T-helper 2 cell treated with Interferon-gamma antibody and Interleukin-4, amounts not matched to agents 5 μg/mL and 100 μg/mL, for 36 hours (primary cell): Measurements from ENCODE around the gene ZNF106.
A peak's percentile ranks its signal among the peaks of the same experiment; 100 is the strongest.

Experiments used
- DNase-seq: peaks from one replicate; pipeline ENCODE4 v3.0.0; 2021; ENCODE audit warnings: low spot score
- H3K27ac Mint-ChIP-seq: one replicate; pipeline ENCODE4 v1.8.0; 2021; ENCODE audit warnings: mild to moderate bottlenecking, mixed read lengths
- H3K27me3 Mint-ChIP-seq: one replicate; pipeline ENCODE4 v1.8.0; 2021; ENCODE audit warnings: low read depth, mixed read lengths
- H3K36me3 Mint-ChIP-seq: one replicate; pipeline ENCODE4 v1.8.0; 2021; ENCODE audit warnings: low read depth, mixed read lengths
- H3K4me1 Mint-ChIP-seq: one replicate; pipeline ENCODE4 v1.8.0; 2021; ENCODE audit warnings: low read depth, mixed read lengths
- H3K4me3 Mint-ChIP-seq: one replicate; pipeline ENCODE4 v1.8.0; 2022; ENCODE audit warnings: mild to moderate bottlenecking, moderate library complexity, mixed read lengths
- H3K9me3 Mint-ChIP-seq: one replicate; pipeline ENCODE4 v1.8.0; 2021; ENCODE audit warnings: mixed read lengths

The ZNF106 gene

DNA sequence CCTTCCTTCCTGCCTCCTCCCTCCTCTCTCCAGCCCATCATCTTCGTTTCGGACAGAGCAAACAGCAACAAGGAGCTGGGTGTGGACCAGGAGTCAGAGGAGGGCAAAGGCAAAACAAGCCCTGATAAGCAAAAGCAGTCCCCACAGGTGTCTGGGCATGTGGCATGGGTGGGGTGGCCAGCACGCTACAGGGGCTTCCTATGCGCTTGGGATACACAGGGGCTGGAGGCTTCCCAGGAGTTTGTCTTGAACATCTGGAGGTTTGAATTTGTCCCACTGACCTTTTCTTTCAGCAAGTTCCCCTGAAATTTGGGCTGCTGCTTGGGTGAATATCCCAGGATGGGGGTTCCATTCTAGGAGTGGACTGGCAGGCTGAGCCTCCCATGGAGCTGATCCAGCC is 82.8 kb downstream of the ZNF106 start:
- Mint-ChIP-seq H3K27me3 (no peaks in the 10 kb centered on the region), H3K9me3 (no peaks in the 10 kb centered on the region), H3K27ac (no peak overlapping the region), H3K4me1 (peaks cover under 1% of the 10 kb centered on the region), H3K4me3 (no peak overlapping the region), H3K36me3 (peaks cover 6% of the 10 kb centered on the region)
- DNase-seq: no peak

DNA sequence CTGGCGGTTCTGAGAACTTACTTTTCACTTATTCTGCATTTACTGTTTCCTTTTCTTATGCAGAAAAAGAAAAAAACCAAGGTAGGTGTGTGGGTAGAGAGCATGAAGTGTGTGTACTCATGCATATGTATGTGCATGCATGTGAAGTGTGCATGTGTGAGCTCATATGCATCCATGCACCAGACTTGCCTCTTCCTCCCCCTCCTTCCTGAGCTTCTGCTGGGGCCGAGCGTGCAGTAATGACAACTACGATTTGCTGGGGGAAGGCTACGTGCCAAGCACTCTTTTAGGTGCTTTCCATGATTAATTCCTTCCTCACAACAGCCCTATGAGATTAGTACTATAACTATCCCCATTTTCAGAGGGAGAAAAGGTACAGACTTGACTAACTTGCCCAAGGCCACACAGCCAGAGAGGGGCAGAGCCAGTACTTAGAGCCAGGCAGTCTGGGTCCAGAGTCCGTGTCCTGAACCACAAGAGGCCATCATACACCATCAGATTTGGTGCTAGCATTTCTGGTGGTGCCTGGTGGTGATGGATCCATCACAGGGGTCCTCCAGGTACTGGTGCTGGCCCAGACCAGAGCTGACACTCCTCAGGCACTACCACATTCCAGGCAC is 85.0 kb downstream of the ZNF106 start:
- Mint-ChIP-seq H3K9me3 (no peaks in the 10 kb centered on the region), H3K27ac (no peak overlapping the region), H3K4me3 (no peak overlapping the region), H3K27me3 (no peaks in the 10 kb centered on the region), H3K36me3 (peaks cover 2% of the 10 kb centered on the region), H3K4me1 (peaks cover 3% of the 10 kb centered on the region)
- DNase-seq: no peak

- H3K4me3 Mint-ChIP-seq: no peak overlapping the region
- no peaks in the 10 kb centered on the region for H3K36me3 Mint-ChIP-seq
- no peaks in the 10 kb centered on the region for H3K9me3 Mint-ChIP-seq
- DNase-seq: no peak
- peaks cover 3% of the 10 kb centered on the region for H3K4me1 Mint-ChIP-seq
- no peak overlapping the region for H3K27ac Mint-ChIP-seq
- no peaks in the 10 kb centered on the region for H3K27me3 Mint-ChIP-seq
These were observed 86.3 kb downstream of the ZNF106 start for GRCh38 chr15:42404461-42405235.

DNA sequence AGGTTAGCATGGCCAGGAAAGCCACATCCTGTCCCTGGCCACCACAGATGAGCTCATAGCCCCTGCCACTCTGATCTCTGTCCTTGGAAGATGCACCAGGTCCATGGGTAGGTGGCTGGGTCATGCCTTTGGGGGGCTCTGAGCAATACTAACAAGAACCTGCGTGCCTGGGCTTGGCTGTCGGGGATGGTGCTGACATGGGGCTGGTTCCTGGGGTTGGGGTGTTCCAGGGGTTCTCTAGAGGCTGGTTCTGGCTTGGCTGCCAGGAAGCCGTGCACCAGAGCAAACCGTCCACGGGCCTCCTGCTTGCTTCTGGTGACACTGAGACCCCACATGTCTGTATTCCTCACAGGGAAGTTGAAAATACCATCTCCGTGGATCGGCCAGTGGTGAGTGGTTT is 87.6 kb downstream of the ZNF106 start:
- H3K36me3 Mint-ChIP-seq: no peaks in the 10 kb centered on the region
- H3K27me3 Mint-ChIP-seq: no peaks in the 10 kb centered on the region
- no peak overlapping the region for H3K4me3 Mint-ChIP-seq
- H3K27ac Mint-ChIP-seq: no peak overlapping the region
- DNase-seq: no peak
- peaks cover 3% of the 10 kb centered on the region for H3K4me1 Mint-ChIP-seq
- H3K9me3 Mint-ChIP-seq: no peaks in the 10 kb centered on the region

GRCh38 chr15:42402455-42403205 is 88.3 kb downstream of the ZNF106 start:
- no peaks in the 10 kb centered on the region for H3K36me3 Mint-ChIP-seq
- no peak for DNase-seq
- no peaks in the 10 kb centered on the region for H3K9me3 Mint-ChIP-seq
- no peak overlapping the region for H3K27ac Mint-ChIP-seq
- no peaks in the 10 kb centered on the region for H3K27me3 Mint-ChIP-seq
- H3K4me3 Mint-ChIP-seq: no peak overlapping the region
- peaks cover 3% of the 10 kb centered on the region for H3K4me1 Mint-ChIP-seq

- H3K27ac Mint-ChIP-seq: peak overlapping the region; percentile 47
- no peaks in the 10 kb centered on the region for H3K27me3 Mint-ChIP-seq
- DNase-seq: no peak
- peak overlapping the region; percentile 39 for H3K4me3 Mint-ChIP-seq
- no peaks in the 10 kb centered on the region for H3K9me3 Mint-ChIP-seq
- H3K4me1 Mint-ChIP-seq: peaks cover 3% of the 10 kb centered on the region
- H3K36me3 Mint-ChIP-seq: no peaks in the 10 kb centered on the region
These were observed 89.1 kb downstream of the ZNF106 start for GRCh38 chr15:42401544-42402454.

DNA sequence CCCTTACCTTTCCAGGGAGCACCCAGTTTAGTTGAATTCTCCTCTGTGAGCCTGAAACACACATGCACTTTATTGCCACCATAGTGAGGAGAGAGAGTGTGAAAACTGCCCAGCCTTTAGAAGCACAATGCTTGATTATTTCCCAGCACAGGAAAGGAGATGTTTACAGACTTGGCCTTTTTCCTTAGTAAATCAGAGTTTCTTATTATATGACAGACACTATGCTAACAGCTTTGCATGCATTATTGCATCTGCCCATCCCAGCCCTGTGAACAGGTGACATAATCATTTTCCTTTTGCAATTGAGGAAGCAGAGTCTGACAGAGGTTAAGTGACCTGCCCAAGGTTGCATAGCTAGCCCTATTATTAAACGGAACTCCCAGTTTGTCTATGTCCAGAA is 95.1 kb downstream of the ZNF106 start:
- no peak for DNase-seq
- H3K27me3 Mint-ChIP-seq: no peaks in the 10 kb centered on the region
- H3K4me1 Mint-ChIP-seq: no peaks in the 10 kb centered on the region
- H3K36me3 Mint-ChIP-seq: no peaks in the 10 kb centered on the region
- no peak overlapping the region for H3K4me3 Mint-ChIP-seq
- no peak overlapping the region for H3K27ac Mint-ChIP-seq
- no peaks in the 10 kb centered on the region for H3K9me3 Mint-ChIP-seq

- H3K36me3 Mint-ChIP-seq: no peaks in the 10 kb centered on the region
- no peaks in the 10 kb centered on the region for H3K9me3 Mint-ChIP-seq
- H3K27ac Mint-ChIP-seq: no peak overlapping the region
- H3K4me1 Mint-ChIP-seq: no peaks in the 10 kb centered on the region
- no peak overlapping the region for H3K4me3 Mint-ChIP-seq
- H3K27me3 Mint-ChIP-seq: no peaks in the 10 kb centered on the region
- no peak for DNase-seq
These were observed 96.8 kb downstream of the ZNF106 start for GRCh38 chr15:42394106-42394505.

DNA sequence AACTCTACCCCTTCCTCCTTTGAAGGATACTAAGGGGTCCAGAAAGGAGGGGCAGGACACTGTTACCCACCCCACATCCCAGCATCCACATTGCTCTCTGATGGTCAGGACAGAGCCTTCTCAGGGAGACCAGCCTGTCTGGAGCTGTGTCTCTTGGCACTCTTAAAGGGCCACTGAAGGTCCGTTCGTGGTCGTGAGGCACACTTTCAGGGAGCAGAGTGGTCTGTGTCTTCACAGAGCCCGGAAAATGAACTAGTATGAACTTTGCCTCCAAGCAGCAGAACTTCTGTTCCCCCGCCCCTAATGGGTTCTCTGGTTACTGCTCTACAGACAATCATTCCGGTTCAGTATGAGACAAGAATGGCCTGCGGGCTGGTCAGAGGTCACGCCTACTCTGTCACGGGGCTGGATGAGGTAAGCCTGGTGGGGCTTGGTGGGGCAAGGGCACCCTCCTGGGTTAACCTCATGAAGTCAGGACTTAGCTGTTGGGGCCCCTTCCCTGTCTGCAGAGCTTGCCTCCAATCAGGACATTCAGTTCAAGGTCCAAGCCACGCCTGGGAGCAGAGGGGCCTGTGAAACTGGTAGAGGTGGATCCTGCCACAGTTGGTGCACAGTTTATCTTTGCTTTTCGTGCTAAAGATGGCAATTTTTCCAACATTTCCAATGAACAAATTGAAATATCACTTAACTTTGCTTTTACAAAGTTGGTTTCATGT is 98.5 kb downstream of the ZNF106 start:
- Mint-ChIP-seq H3K36me3 (no peaks in the 10 kb centered on the region), H3K27ac (no peak overlapping the region), H3K9me3 (no peaks in the 10 kb centered on the region), H3K27me3 (no peaks in the 10 kb centered on the region), H3K4me3 (no peak overlapping the region), H3K4me1 (no peaks in the 10 kb centered on the region)
- DNase-seq: no peak

DNA sequence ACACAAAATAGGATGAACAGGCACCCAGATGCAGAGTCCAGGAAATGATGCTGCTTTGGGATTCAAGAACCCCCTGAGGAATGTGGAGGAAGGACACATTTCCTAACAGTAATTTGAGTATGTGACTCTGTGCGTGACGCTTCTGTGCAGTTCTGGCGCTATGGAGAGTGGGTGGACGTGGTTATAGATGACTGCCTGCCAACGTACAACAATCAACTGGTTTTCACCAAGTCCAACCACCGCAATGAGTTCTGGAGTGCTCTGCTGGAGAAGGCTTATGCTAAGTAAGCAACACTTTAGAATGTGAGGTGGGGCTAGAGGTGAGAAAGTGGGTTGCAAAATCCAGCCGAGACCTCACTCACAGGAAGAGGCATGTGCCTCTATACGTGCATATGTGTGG is 103.3 kb downstream of the ZNF106 start:
- DNase-seq: no peak
- H3K9me3 Mint-ChIP-seq: no peaks in the 10 kb centered on the region
- no peak overlapping the region for H3K4me3 Mint-ChIP-seq
- H3K27me3 Mint-ChIP-seq: no peaks in the 10 kb centered on the region
- no peaks in the 10 kb centered on the region for H3K36me3 Mint-ChIP-seq
- H3K27ac Mint-ChIP-seq: no peak overlapping the region
- H3K4me1 Mint-ChIP-seq: peaks cover 1% of the 10 kb centered on the region

DNA sequence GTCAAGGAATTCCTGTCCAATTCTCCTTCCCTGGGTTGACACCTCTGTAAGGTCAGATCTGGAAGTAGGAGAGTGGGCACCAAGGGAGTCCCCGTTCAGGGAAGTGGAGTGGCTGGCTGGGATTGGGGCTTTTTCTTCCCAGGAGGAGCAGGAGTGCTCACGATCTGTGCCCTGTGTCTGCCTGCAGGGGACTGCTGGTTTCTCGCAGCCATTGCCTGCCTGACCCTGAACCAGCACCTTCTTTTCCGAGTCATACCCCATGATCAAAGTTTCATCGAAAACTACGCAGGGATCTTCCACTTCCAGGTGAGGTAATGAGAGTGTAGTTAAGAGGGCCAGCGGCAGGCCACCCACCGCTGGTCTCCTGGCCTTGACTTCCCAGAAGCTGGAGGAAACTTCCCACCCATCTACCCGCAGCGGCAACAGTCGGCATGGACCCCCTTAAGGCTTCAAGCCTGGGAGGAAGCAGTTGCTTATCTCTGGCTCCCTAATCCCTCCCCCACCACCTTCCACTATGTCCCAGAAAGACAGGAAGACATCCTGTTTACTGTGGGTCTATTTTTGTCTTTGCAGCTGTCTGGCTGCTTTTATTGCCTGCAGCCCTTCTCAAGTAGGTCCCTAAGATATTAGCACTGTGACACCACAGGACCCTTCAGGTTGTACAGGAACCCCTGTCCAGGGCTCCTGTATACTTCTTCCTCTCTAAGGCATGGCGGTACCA is 104.8 kb downstream of the ZNF106 start:
- no peak overlapping the region for H3K27ac Mint-ChIP-seq
- peaks cover 1% of the 10 kb centered on the region for H3K4me1 Mint-ChIP-seq
- no peaks in the 10 kb centered on the region for H3K27me3 Mint-ChIP-seq
- no peak overlapping the region for H3K4me3 Mint-ChIP-seq
- no peaks in the 10 kb centered on the region for H3K9me3 Mint-ChIP-seq
- DNase-seq: no peak
- H3K36me3 Mint-ChIP-seq: no peaks in the 10 kb centered on the region

DNA sequence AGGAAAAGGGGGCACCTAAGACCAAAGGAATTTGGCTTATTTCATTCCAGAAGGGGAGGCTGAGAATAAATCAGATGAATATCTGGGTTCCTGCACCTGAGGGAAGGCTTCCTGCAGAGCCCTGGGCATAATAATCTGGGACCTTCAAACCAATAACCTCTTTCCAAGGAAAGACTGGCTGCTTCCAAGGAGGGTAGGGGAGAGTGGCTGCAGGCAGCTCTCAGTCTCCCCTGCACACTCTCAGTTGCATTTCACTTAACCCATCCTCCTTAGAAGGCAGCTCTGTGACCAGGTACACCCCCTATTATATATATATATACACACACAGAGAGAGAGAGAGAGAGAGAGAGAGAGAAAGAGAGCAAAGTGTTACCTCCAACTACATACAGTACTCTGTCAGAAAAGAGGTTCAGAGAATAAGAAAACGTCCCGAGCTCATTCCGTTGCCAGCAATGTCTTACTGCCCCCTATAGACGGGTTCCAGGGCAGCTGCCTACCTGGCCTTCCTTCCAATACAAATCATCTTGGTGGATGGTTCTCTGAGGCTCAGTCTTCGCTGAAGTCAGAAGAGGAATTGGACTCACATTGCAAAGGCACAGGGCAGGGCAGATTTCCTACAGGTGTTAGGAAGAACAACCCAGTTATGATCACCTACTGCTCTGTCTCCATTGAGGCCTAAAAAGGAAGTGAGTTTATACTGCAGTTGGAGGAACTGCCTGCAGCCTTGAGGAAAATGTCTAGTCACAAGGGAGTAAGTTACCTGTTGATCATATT is 105.5 kb downstream of the ZNF106 start:
- no peak overlapping the region for H3K27ac Mint-ChIP-seq

More for the DNA sequence above, 105.5 kb downstream of the ZNF106 start:
- DNase-seq: no peak
- Mint-ChIP-seq H3K4me3 (no peak overlapping the region), H3K27me3 (no peaks in the 10 kb centered on the region), H3K36me3 (no peaks in the 10 kb centered on the region), H3K4me1 (peaks cover 1% of the 10 kb centered on the region), H3K9me3 (no peaks in the 10 kb centered on the region)
